GM12892 (cell line): ENCODE results near the gene STAMBPL1.

Experiments used
- POLR2A ChIP-seq: IDR thresholded peaks from 2 replicates; pipeline ENCODE4 v1.6.1; 2011; ENCODE audit warnings: low read depth, low read length, control low read depth
- TAF1 ChIP-seq: IDR thresholded peaks from 2 replicates; pipeline ENCODE4 v1.6.1; 2011; ENCODE audit warnings: low read depth, mild to moderate bottlenecking, control low read depth, low read length, borderline replicate concordance

DNA sequence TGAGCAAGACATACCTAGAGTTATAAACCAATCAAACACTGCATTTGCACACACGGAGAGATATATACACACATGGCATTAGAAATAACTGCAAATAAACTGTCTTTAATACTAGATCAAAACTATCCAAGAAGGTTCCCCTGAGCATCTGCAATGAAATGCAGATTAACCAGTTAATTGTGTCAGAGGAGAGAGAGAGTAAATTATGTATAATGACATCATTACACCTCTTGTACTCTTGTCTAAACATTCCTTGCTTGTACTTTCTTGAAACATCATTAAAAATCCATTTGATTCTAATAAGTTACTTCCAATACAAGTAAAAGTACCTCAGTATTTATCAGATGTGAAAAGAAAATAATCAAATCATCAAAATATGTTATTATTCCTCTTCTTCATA lies 29.3 kb upstream of the STAMBPL1 start:
- TF ChIP-seq POLR2A (no peak), TAF1 (no peak)
